Suprapubic skin (tissue), 3 donors: ENCODE measurements around the gene ST3GAL4.
"Not testable (repeated sequence)": the region's sequence is repeated elsewhere in the genome, so short reads cannot be mapped to it uniquely, and the experiment has no call there.

Experiments
- POLR2A ChIP-seq, 2 donors: fragments of 450-650 bp; IDR thresholded peaks; one replicate each; pipeline ENCODE4 v1.6.1; 2017; ENCODE audit warnings: antibody characterized with exemption in 2 of 2, mild to moderate bottlenecking in 2 of 2, moderate library complexity in 2 of 2
- TF ChIP-seq, protein P1 (sequence below), 2 donors: fragments of 200-600 bp in 1 of 2; fragments of 450-650 bp in 1 of 2; sonication (generic) in 1 of 2; IDR thresholded peaks; one replicate each; pipeline ENCODE4 v1.5.1; 2016 to 2019; ENCODE audit warnings: antibody characterized with exemption in 2 of 2, mild to moderate bottlenecking in 1 of 2, moderate library complexity in 1 of 2

DNA sequence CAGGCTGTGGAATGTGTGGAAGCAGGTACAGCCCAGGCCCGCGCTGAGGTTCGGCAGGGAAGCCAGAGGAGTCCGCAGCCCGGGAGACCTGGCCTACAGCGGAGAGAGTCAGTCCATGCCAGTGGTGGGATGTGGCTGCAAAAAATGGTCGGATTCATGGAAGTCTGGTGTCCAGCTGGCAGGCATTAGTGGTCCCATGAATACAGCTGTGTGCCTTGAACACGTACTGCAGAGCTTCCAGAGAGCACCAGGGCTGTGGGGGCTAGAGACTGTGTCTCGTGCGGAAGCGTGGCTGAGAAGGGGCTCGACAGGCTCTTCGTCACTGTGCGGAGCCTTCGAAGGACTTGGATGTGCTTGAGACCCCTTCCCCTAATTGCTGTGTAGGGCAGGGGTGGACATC lies 40.8 kb downstream of the ST3GAL4 start:
- TF ChIP-seq, protein P1, sequence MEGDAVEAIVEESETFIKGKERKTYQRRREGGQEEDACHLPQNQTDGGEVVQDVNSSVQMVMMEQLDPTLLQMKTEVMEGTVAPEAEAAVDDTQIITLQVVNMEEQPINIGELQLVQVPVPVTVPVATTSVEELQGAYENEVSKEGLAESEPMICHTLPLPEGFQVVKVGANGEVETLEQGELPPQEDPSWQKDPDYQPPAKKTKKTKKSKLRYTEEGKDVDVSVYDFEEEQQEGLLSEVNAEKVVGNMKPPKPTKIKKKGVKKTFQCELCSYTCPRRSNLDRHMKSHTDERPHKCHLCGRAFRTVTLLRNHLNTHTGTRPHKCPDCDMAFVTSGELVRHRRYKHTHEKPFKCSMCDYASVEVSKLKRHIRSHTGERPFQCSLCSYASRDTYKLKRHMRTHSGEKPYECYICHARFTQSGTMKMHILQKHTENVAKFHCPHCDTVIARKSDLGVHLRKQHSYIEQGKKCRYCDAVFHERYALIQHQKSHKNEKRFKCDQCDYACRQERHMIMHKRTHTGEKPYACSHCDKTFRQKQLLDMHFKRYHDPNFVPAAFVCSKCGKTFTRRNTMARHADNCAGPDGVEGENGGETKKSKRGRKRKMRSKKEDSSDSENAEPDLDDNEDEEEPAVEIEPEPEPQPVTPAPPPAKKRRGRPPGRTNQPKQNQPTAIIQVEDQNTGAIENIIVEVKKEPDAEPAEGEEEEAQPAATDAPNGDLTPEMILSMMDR (IDR thresholded peaks at IDR 0.05): not testable (repeated sequence)
- not testable (repeated sequence) for TF ChIP-seq POLR2A (IDR thresholded peaks at IDR 0.05)
